ENCODE data around the gene ADGRG2. TPM values are rescaled to one million over a fixed set of nuclear protein-coding genes. Genes with fewer than 3 reads are reported as not detected.

The ADGRG2 gene
- total RNA-seq, 1 donor: 0.18 TPM

GRCh38 chrX:18998653-18999052 lies 123.6 kb downstream of the ADGRG2 start:
- no peak for TF ChIP-seq CTCF (IDR thresholded peaks at IDR 0.05; ENCODE audit: insufficient read depth, low read length)
- no peak overlapping the region for H3K4me3 ChIP-seq (ENCODE audit: low read depth, low read length)
- no peak for DNase-seq (ENCODE audit: low read depth)

GRCh38 chrX:18997916-18998315 lies 124.4 kb downstream of the ADGRG2 start:
- no peak for DNase-seq (ENCODE audit: low read depth)
- no peak for TF ChIP-seq CTCF (IDR thresholded peaks at IDR 0.05; ENCODE audit: insufficient read depth, low read length)
- H3K4me3 ChIP-seq (ENCODE audit: low read depth, low read length): no peak overlapping the region

DNA sequence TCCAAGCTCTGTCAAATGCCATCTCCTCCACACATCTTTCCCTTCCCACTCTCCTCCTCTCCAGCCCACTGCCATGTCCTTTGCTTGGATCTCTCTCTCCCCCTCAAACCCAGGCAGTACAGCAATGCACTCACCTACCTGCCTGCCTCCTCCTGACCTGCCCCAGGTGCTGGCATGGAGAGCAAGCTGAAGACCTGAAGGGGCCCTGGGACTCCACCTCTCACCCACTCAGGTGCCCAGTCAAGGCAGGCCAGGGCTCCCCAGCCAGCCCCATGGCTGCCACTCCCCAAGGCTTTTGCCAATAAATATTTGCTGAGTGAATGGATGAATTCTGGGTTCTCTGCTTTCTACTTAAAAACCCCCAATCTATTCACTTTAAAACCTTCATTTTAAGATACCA lies 125.7 kb downstream of the ADGRG2 start:
- DNase-seq (ENCODE audit: low read depth): no peak
- TF ChIP-seq CTCF (IDR thresholded peaks at IDR 0.05; ENCODE audit: insufficient read depth, low read length): no peak
- H3K4me3 ChIP-seq (ENCODE audit: low read depth, low read length): no peak overlapping the region

GRCh38 chrX:18995221-18995620 lies 127.0 kb downstream of the ADGRG2 start:
- peak; percentile 59 for DNase-seq (ENCODE audit: low read depth)
- TF ChIP-seq CTCF (IDR thresholded peaks at IDR 0.05; ENCODE audit: insufficient read depth, low read length): no peak
- H3K4me3 ChIP-seq (ENCODE audit: low read depth, low read length): no peak overlapping the region

DNA sequence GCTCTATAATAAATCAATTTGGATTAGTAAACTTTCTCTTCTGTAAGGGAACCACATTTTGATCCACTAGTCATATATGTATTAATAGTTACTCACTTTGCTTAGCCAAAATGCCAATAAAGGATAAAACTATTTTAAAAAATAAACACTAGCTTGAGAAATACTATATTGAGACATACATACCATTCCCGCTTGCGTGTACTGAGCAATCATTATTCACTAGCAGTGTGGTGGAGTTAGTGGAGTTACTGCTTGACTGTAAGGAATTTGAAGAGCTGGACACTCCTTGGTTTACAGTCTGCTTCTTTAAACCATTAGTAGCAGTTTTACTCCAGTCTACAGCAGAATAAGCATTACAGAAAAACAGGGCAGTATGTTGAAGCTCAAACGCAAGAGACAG lies 127.6 kb downstream of the ADGRG2 start:
- peak; percentile 84 for DNase-seq (ENCODE audit: low read depth)
- no peak overlapping the region for H3K4me3 ChIP-seq (ENCODE audit: low read depth, low read length)
- no peak for TF ChIP-seq CTCF (IDR thresholded peaks at IDR 0.05; ENCODE audit: insufficient read depth, low read length)

DNA sequence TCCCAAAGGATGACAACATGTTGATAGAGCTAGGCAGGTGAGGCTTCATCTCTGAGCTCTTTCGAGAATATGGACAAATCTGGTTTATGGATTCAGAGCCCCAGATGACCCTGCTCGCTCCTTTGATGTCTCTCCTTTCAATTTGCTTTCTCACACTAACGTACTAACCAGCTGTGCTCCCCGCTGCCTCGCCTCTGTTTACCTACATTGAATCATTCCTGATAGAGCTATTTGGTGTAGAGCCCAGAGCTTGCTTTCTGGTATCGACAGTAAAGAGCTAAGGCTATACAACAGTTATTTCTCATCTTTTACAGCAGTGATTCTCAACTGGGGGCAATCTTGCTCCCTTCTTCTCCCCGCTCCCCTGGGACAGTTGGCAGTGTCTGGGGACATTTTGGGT lies 129.4 kb downstream of the ADGRG2 start:
- no peak for TF ChIP-seq CTCF (IDR thresholded peaks at IDR 0.05; ENCODE audit: insufficient read depth, low read length)
- no peak overlapping the region for H3K4me3 ChIP-seq (ENCODE audit: low read depth, low read length)
- DNase-seq (ENCODE audit: low read depth): no peak

GRCh38 chrX:18985186-18985435 lies 137.2 kb downstream of the ADGRG2 start:
- H3K4me3 ChIP-seq (ENCODE audit: low read depth, low read length): peak overlapping the region; percentile 72
- DNase-seq (ENCODE audit: low read depth): no peak
- no peak for TF ChIP-seq CTCF (IDR thresholded peaks at IDR 0.05; ENCODE audit: insufficient read depth, low read length)

Data from fibroblast of the aortic adventitia (primary cell).